ENCODE data around the gene BCL2L13.
"Not testable (repeated sequence)": the region's sequence is repeated elsewhere in the genome, so short reads cannot be mapped to it uniquely, and the experiment has no call there.

The BCL2L13 gene

GRCh38 chr22:17753401-17753989 lies 114.9 kb downstream of the BCL2L13 start:
- DNase-seq (ENCODE audit: low read depth in 2 of 2) = no peak

GRCh38 chr22:17754233-17754925 lies 115.8 kb downstream of the BCL2L13 start:
- no peak for DNase-seq (ENCODE audit: low read depth in 2 of 2)

- DNase-seq (ENCODE audit: low read depth in 2 of 2) = no peak
These were observed 122.6 kb downstream of the BCL2L13 start for GRCh38 chr22:17761138-17761488.

GRCh38 chr22:17763442-17763841 lies 124.9 kb downstream of the BCL2L13 start:
- not testable (repeated sequence) for DNase-seq (ENCODE audit: low read depth in 2 of 2)

- no peak for DNase-seq (ENCODE audit: low read depth in 2 of 2)
These were observed 125.5 kb downstream of the BCL2L13 start for GRCh38 chr22:17764036-17764435.

GRCh38 chr22:17764852-17765251 lies 126.3 kb downstream of the BCL2L13 start:
- DNase-seq (ENCODE audit: low read depth in 2 of 2) = not testable (repeated sequence)

GRCh38 chr22:17767233-17768065 lies 128.9 kb downstream of the BCL2L13 start:
- peak in 1 of 2 donors; percentile 51 for DNase-seq (ENCODE audit: low read depth in 2 of 2)

GRCh38 chr22:17769013-17769715 lies 130.6 kb downstream of the BCL2L13 start:
- DNase-seq (ENCODE audit: low read depth in 2 of 2) = no peak

GRCh38 chr22:17769716-17770082 lies 131.1 kb downstream of the BCL2L13 start:
- no peak for DNase-seq (ENCODE audit: low read depth in 2 of 2)

- no peak for DNase-seq (ENCODE audit: low read depth in 2 of 2)
These were observed 131.9 kb downstream of the BCL2L13 start for GRCh38 chr22:17770180-17771077.

GRCh38 chr22:17772249-17772957 lies 133.8 kb downstream of the BCL2L13 start:
- no peak for DNase-seq (ENCODE audit: low read depth in 2 of 2)

- no peak for DNase-seq (ENCODE audit: low read depth in 2 of 2)
These were observed 134.5 kb downstream of the BCL2L13 start for GRCh38 chr22:17772958-17773605.

GRCh38 chr22:17773606-17774205 lies 135.1 kb downstream of the BCL2L13 start:
- peak; percentile 37 to 56 for DNase-seq (ENCODE audit: low read depth in 2 of 2)

- no peak for DNase-seq (ENCODE audit: low read depth in 2 of 2)
These were observed 135.8 kb downstream of the BCL2L13 start, which contains the start of gene BID for GRCh38 chr22:17774206-17774925. BID (minus strand) TSS chr22:17774469; CDS start chr22:17750116, 24,353 bp downstream.

GRCh38 chr22:17774926-17775685 lies 136.5 kb downstream of the BCL2L13 start:
- no peak for DNase-seq (ENCODE audit: low read depth in 2 of 2)

GRCh38 chr22:17775781-17776465 lies 137.4 kb downstream of the BCL2L13 start:
- no peak for DNase-seq (ENCODE audit: low read depth in 2 of 2)

GRCh38 chr22:17777005-17777716 lies 138.6 kb downstream of the BCL2L13 start:
- DNase-seq (ENCODE audit: low read depth in 2 of 2) = peak; percentile 46 to 54
